Type B pancreatic cell (in vitro differentiated cells): ENCODE measurements around the gene CD82. TPM values are rescaled to one million over a fixed set of nuclear protein-coding genes. Genes with fewer than 3 reads are reported as not detected.
"Not testable (repeated sequence)": the region's sequence is repeated elsewhere in the genome, so short reads cannot be mapped to it uniquely, and the experiment has no call there.

ENCODE experiments used
- DNase-seq: peaks from one replicate; pipeline ENCODE4 v3.0.0; 2021; ENCODE audit warnings: mixed read lengths; ENCODE audit not compliant: unreplicated experiment; ENCODE audit errors: extremely low spot score
- H3K27ac Mint-ChIP-seq: 2 replicates; pipeline ENCODE4 v1.8.0; 2021; ENCODE audit warnings: mild to moderate bottlenecking, mixed read lengths
- H3K27me3 Mint-ChIP-seq: 2 replicates; pipeline ENCODE4 v1.8.0; 2021; ENCODE audit warnings: mixed read lengths
- H3K36me3 Mint-ChIP-seq: 2 replicates; pipeline ENCODE4 v1.8.0; 2021; ENCODE audit warnings: mixed read lengths
- H3K4me1 Mint-ChIP-seq: one replicate; pipeline ENCODE4 v1.8.0; 2021; ENCODE audit warnings: mixed read lengths; ENCODE audit not compliant: unreplicated experiment
- H3K4me3 Mint-ChIP-seq: 2 replicates; pipeline ENCODE4 v1.8.0; 2021; ENCODE audit warnings: mild to moderate bottlenecking, mixed read lengths
- H3K9me3 Mint-ChIP-seq: 2 replicates; pipeline ENCODE4 v1.8.0; 2021; ENCODE audit warnings: mixed read lengths
- CTCF ChIP-seq: fragments of 200-600 bp; sonication (generic); conservative IDR thresholded peaks from 2 replicates; pipeline ENCODE4 v1.5.0; 2021; ENCODE audit warnings: antibody characterized with exemption, mild to moderate bottlenecking
- total RNA-seq: library from RNA; stranded (reverse); gene quantifications from 2 replicates; pipeline ENCODE4 v1.2.1, GENCODE V29; 2021; ENCODE audit warnings: low replicate concordance

CD82 gene
- total RNA-seq, 1 donor from 2014 or later, result 82.1 TPM

GRCh38 chr11:44643217-44643616, 77.8 kb downstream of the CD82 start:
- Mint-ChIP-seq H3K4me1 (no peaks in the 10 kb centered on the region), H3K27ac (no peak overlapping the region), H3K27me3 (peaks cover 9% of the 10 kb centered on the region), H3K9me3 (peaks cover 11% of the 10 kb centered on the region), H3K4me3 (no peak overlapping the region), H3K36me3 (no peaks in the 10 kb centered on the region)
- DNase-seq, result no peak
- TF ChIP-seq CTCF, result no peak

GRCh38 chr11:44645827-44646226, 80.4 kb downstream of the CD82 start:
- no peak overlapping the region for H3K27ac Mint-ChIP-seq
- no peak for TF ChIP-seq CTCF
- peaks cover 15% of the 10 kb centered on the region for H3K9me3 Mint-ChIP-seq
- H3K4me1 Mint-ChIP-seq, result no peaks in the 10 kb centered on the region
- H3K4me3 Mint-ChIP-seq, result no peak overlapping the region
- DNase-seq, result no peak
- H3K36me3 Mint-ChIP-seq, result no peaks in the 10 kb centered on the region
- H3K27me3 Mint-ChIP-seq, result peaks cover 18% of the 10 kb centered on the region

GRCh38 chr11:44647255-44647955, 81.9 kb downstream of the CD82 start:
- H3K4me1 Mint-ChIP-seq, H3K4me3 Mint-ChIP-seq, H3K27ac Mint-ChIP-seq, H3K36me3 Mint-ChIP-seq, DNase-seq: not testable (repeated sequence)
- Mint-ChIP-seq H3K27me3 (peaks cover 22% of the 10 kb centered on the region), H3K9me3 (peaks cover 15% of the 10 kb centered on the region)

GRCh38 chr11:44648109-44648508, 82.6 kb downstream of the CD82 start:
- Mint-ChIP-seq H3K27me3 (peaks cover 22% of the 10 kb centered on the region), H3K9me3 (peaks cover 10% of the 10 kb centered on the region), H3K4me1 (no peaks in the 10 kb centered on the region), H3K36me3 (no peaks in the 10 kb centered on the region), H3K27ac (no peak overlapping the region), H3K4me3 (no peak overlapping the region)
- TF ChIP-seq CTCF, result no peak
- no peak for DNase-seq

- Mint-ChIP-seq H3K4me1 (no peaks in the 10 kb centered on the region), H3K27me3 (peaks cover 22% of the 10 kb centered on the region), H3K36me3 (no peaks in the 10 kb centered on the region), H3K27ac (no peak overlapping the region), H3K9me3 (peaks cover 4% of the 10 kb centered on the region), H3K4me3 (no peak overlapping the region)
- no peak for TF ChIP-seq CTCF
- peak; percentile 60 for DNase-seq
Observed at GRCh38 chr11:44651535-44652155, 86.2 kb downstream of the CD82 start.

- Mint-ChIP-seq H3K4me3 (no peak overlapping the region), H3K27ac (no peak overlapping the region), H3K27me3 (peaks cover 14% of the 10 kb centered on the region), H3K36me3 (no peaks in the 10 kb centered on the region), H3K9me3 (peaks cover 4% of the 10 kb centered on the region), H3K4me1 (no peaks in the 10 kb centered on the region)
- DNase-seq, result no peak
- no peak for TF ChIP-seq CTCF
Observed at GRCh38 chr11:44652901-44653644, 87.6 kb downstream of the CD82 start.
